ENCODE results near the gene RNPEPL1.

The RNPEPL1 gene

DNA sequence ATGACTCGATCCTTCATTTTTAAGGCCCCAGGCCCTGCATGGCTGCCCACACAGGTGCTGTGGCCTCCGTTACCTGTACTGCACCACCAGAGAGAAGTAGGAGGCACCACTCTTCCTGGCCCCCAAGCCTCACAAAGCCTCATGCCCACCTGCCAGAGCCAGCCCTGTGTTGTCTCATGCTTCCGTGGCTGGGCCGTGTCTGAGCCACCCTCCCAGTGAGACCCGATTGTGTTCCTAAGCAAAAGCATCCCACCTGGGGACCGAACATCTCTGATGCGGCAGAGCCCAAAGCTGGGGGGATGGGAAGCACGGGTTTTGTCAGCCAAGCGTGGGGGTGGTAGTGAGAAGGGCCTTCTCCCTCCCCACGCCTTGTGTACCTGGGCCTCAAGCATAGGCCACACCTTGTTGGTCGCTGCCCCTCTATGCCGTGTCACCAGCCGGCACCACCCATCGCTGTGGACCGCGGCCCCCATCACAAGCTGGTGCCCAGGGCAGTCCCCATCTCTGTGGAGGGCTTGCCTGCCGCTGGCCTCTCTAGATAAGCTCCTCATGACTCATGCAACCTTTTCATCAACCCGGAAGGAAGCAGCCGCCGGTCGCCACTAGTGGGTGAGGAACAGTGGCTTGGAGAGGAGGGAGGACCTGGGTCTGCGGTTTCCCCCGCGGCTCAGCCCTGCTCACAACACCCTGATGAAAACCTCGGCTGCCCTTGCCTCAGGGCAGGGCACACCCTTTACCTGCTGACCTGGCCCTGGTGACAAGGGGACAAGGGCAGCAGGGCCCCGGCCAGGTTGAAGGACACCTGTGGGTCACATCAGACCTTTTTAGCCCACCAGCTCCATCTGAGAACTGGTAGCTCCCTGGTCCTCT lies 2.7 kb upstream of the RNPEPL1 start:
- peak; percentile 69 for DNase-seq (ENCODE audit: extremely low spot score)
- POLR2A ChIA-PET = interaction anchor here (0.6 to 3.6 kb wide), 3 partner anchors 14 to 1140 kb away, joined by 3 to 34 read pairs (median 4); partner anchors contain the start of gene CAPN10
- TF ChIP-seq, protein P1, sequence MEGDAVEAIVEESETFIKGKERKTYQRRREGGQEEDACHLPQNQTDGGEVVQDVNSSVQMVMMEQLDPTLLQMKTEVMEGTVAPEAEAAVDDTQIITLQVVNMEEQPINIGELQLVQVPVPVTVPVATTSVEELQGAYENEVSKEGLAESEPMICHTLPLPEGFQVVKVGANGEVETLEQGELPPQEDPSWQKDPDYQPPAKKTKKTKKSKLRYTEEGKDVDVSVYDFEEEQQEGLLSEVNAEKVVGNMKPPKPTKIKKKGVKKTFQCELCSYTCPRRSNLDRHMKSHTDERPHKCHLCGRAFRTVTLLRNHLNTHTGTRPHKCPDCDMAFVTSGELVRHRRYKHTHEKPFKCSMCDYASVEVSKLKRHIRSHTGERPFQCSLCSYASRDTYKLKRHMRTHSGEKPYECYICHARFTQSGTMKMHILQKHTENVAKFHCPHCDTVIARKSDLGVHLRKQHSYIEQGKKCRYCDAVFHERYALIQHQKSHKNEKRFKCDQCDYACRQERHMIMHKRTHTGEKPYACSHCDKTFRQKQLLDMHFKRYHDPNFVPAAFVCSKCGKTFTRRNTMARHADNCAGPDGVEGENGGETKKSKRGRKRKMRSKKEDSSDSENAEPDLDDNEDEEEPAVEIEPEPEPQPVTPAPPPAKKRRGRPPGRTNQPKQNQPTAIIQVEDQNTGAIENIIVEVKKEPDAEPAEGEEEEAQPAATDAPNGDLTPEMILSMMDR (IDR thresholded peaks at IDR 0.05; ENCODE audit: control extremely low read depth, extremely low read depth, low read depth, missing control alignments) = no peak
- CTCF ChIA-PET = interaction anchor here (0.7 to 7.7 kb wide), 18 partner anchors 8 to 269 kb away, joined by 3 to 167 read pairs (median 5); partner anchors contain the start of genes ANKMY1 and CAPN10

DNA sequence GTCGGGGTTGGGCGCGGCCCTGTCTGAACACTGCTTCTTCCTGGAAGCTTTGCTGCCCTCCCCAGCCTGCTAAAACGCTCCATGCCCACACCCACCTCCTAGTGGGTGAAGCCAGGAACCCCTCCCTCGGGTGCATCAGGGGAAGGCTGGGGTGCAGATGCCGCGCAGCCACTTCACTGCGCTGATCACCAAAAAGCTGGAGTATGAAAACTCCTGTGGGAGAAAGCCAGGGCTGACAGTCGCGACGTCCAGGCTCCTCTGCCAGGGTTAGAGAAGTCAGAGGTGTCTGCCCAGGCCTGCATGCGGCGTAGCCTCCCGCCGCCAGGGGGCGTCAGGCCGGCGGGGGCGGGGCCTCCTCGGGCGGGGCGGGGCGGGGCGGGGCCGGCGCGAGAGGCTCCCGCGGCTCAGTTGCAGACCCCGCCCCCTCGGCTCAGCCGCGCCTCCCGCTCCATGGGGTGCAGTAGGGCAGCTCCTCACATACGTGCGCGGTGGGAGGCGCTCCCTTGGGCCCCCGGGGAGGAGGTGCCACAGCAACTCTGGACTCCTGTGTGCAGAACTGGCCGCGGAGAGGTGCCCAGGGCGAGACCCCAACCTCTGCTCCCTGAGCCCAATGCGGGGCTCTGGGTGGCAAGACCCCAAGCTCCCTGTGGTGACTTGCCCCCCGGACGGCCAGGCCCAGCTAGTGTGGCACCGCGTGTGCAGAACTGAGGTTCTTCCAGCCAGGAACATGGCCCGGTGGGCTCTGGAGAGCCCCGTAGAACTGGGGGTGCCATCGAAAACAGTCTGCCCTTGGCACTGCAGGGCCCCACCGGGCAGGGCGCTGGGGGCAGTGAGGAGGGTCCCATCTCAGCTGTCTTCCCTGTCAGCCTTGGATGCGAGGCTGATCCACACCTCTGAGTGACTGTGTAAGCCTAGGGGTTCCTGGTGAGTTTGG lies 1.8 kb upstream of the RNPEPL1 start:
- TF ChIP-seq, protein P1 (IDR thresholded peaks at IDR 0.05; ENCODE audit: control extremely low read depth, extremely low read depth, low read depth, missing control alignments) = peak; percentile 76
- ChIA-PET POLR2A (interaction anchor here (0.6 to 3.6 kb wide), 3 partner anchors 15 to 1139 kb away, joined by 3 to 34 read pairs (median 4); partner anchors contain the start of gene CAPN10), CTCF (interaction anchor here (0.9 to 7.7 kb wide), 18 partner anchors 9 to 268 kb away, joined by 3 to 167 read pairs (median 4); partner anchors contain the start of genes ANKMY1 and CAPN10)
- peak; percentile 92 for DNase-seq (ENCODE audit: extremely low spot score)

DNA sequence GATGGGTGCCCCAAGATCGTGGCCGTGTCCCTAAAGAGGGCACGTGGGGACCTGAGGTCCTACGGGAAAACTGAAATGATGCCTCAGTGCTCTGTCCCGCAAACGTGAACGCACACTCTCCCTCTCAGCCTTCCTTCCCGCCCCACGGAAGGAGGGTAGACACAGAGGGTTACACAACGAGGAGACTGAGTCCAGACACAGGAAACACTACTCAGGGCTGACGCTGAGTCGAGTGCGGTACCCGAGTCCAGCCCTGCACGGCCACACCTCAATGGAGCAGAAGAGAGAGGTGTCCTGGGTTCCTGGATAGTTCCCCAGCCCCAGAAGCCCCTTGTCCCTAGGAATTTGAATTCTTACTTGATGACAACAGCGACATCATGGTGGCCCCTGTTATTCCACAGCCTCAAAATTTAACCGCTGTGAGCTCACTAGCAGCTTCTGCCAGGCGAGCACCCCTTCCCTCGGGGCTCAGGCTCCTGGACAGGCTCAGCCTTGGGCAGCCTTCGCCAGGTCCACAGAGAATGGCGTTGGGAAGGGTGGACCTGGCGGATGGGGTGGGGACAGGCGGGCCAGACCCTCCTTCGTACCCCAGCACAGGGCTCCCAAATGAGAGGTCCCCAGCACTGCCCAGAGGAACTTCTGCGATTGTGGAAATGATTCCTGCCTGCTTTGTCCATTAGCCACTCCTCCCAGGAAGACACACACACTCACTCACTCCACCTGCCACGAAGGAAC lies 980 bp upstream of the RNPEPL1 start:
- TF ChIP-seq, protein P1 (IDR thresholded peaks at IDR 0.05; ENCODE audit: control extremely low read depth, extremely low read depth, low read depth, missing control alignments) = no peak
- no peak for DNase-seq (ENCODE audit: extremely low spot score)
- ChIA-PET CTCF (interaction anchor here (1.0 to 7.7 kb wide), 10 partner anchors 10 to 55 kb away, joined by 3 to 167 read pairs (median 13); partner anchors contain the start of genes ANKMY1 and CAPN10), POLR2A (interaction anchor here (3.6 kb wide), 1 partner anchor 18 kb away, joined by 34 read pairs; the partner anchor contains the start of gene CAPN10)

DNA sequence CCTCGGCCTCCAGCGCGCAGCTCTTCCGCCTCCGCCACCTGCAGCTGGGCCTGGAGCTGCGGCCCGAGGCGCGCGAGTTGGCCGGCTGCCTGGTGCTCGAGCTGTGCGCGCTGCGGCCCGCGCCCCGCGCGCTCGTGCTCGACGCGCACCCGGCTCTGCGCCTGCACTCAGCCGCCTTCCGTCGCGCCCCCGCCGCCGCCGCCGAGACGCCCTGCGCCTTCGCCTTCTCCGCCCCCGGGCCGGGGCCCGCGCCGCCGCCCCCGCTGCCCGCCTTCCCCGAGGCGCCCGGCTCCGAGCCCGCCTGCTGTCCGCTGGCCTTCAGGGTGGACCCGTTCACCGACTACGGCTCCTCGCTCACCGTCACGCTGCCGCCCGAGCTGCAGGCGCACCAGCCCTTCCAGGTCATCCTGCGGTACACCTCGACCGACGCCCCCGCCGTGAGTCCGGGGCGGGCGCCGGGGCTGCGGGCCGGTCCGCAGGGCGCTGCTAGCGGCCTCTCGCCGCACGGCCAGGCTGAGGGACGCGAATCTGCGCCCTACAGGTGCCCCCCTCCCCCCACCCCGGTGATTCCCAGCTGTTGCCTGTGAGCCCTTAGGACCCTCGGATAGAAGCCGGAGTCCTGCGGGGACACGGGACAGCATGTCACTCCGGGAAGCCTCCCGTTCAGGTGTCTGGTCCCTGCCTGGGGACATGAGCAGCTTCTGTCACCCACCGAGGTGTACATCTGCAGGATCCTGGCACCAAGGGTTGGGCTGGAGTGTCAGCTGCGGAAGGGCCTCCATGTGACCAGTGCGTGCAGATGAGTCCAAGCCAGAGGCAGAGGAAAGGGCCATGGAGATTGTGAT lies 616 bp downstream of the RNPEPL1 start:
- TF ChIP-seq, protein P1 (IDR thresholded peaks at IDR 0.05; ENCODE audit: control extremely low read depth, extremely low read depth, low read depth, missing control alignments) = no peak
- ChIA-PET CTCF (interaction anchor here (1.1 to 1.7 kb wide), 2 partner anchors 10 to 16 kb away, joined by 3 to 17 read pairs; no protein-coding TSS in a partner anchor), POLR2A (interaction anchor here (1.2 to 1.5 kb wide), 2 partner anchors 16 to 17 kb away, joined by 4 to 6 read pairs; partner anchors contain the start of gene CAPN10)
- DNase-seq (ENCODE audit: extremely low spot score) = peak; percentile 62

DNA sequence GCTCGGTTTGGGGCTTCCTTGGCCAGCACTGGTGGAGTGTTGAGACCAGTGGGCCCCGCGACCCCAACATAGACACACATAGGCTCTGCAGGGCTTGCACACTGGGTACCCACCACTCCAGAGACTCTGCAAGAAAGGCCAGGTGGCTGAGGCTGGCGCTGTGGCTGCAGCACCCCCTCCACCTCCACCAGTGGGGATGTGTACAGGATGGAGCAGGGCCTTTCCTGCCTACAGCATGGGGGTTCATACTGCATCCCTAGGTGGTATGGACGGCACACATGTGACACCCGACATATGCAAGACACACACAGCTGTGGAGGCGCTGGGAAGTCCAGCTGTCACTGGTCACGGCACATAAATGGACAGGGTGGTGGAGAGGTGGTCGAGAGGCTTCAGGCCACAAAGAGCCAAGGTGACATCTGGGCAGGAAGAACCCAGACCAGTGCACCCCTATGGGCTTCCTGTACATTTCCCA lies 1.3 kb downstream of the RNPEPL1 start:
- CTCF ChIA-PET = interaction anchor here (1.1 to 1.7 kb wide), 2 partner anchors 9 to 16 kb away, joined by 3 to 17 read pairs; no protein-coding TSS in a partner anchor
- DNase-seq (ENCODE audit: extremely low spot score) = no peak
- POLR2A ChIA-PET = interaction anchor here (1.5 kb wide), 1 partner anchor 15 kb away, joined by 4 read pairs; no protein-coding TSS in a partner anchor
- TF ChIP-seq, protein P1 (IDR thresholded peaks at IDR 0.05; ENCODE audit: control extremely low read depth, extremely low read depth, low read depth, missing control alignments) = no peak
